Measurements from ENCODE around the gene TMC2.

Gene TMC2

GRCh38 chr20:2578475-2579192, 42.3 kb downstream of the TMC2 start:
- no peak for DNase-seq

- no peak for DNase-seq
Observed at GRCh38 chr20:2585811-2586210, 49.4 kb downstream of the TMC2 start.

- DNase-seq = no peak
Observed at GRCh38 chr20:2593756-2594155, 57.4 kb downstream of the TMC2 start.

DNA sequence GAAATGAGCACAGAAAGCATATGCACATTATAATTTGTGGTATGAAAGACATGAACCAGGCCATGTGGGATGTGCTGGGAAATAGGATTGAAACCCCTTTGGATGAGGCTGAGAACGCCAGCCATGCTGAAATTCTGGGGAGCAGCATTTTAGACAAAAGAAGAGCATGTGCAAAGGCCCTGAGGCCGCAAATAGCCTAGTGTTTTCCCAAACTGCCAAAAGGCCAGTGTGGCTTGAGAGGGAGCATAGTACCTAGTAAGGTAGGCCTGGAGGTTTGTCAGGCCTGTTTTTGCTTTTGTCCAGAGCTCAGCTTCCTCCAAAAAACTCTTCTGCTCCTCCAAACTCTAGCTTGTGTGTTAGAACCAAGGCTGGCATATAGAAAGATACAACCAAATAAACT, 58.7 kb downstream of the TMC2 start:
- DNase-seq = no peak

DNA sequence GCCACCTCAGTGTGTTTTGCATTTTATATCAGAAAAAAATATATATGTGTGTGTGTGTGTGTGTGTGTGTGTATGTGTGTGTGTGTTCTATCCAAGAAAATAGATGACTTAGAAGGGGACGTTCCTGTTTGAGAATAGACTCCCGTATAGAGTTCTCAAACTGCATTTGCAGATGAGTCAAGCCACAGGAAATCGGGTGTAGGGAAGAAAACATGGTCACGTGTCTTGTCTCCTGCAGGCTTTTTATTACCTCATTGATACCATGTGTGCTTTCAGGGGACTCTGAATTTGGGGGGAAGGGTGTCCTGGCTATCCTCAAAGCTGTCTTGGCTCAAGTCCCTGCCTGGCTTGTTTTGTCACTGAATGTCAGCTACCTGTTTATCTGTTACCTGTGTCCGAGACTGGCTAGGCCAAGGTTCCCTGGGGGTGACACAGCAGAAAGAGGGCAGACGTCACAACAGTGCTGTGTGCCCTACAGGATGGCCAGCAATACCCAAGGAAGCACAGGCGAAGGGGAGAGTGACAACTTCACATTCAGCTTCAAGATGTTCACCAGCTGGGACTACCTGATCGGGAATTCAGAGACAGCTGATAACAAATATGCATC, 60.4 kb downstream of the TMC2 start:
- DNase-seq = no peak

DNA sequence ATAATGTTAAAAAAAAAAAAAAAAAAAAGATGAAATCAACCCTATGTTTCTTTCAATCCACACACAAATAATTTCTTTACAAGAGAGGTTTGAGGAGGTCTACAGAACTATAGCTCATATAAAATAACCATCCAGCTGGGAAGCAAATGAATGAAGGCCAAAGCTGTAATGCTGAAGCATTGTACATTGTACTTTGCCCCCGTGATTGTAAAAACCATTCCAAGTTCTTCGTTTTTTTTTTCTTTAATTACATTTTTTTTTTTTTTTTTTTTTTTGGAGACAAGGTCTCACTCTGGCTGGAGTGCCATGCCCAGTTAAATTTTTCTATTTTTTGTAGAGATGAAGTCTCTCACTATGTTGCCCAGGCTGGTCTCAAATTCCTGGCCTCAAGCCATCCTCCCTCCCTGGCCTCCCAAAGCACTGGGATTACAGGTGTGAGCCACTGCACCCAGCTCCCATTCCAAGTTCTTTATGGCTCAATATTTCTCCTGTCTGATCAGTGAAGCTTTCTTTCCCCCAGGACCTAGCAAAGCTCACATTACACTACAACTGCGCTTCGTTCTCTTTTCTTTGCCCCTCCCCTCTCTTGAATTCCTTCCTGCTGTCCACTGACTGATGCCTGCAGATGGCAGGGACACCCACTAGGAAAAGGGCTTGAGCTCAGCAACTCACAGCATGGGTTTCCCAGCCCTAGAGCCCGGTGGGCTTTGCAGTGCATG, 63.1 kb downstream of the TMC2 start:
- no peak for DNase-seq

DNA sequence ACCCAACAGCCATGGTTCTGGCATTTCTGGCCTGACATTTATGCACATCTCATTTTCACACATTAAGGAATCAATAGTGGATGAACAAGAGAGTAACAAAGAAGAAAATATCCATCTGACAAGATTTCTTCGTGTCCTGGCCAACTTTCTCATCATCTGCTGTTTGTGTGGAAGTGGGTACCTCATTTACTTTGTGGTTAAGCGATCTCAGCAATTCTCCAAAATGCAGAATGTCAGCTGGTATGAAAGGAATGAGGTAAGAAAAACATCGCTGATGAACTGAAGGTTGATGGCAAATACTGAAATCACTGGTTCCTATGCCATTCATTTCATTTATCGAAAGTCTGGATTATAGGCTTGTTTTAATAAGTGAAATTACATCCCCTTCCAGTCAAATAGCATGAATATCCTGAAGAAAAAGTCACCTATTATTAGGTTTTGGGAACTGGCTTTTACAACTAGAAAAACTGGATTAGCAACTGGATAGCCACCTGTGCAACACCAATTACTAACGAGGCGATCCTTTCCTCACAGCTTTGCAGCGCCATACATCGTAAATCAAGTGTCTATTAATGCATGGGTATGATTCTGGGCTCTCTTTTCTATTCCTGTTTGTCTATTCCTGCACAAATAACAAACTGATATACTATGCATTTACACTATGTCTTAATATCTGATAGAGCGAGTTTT, 65.8 kb downstream of the TMC2 start:
- DNase-seq = no peak

GRCh38 chr20:2602746-2603145, 66.4 kb downstream of the TMC2 start:
- DNase-seq = no peak

GRCh38 chr20:2603816-2604505, 67.6 kb downstream of the TMC2 start:
- DNase-seq = no peak

DNA sequence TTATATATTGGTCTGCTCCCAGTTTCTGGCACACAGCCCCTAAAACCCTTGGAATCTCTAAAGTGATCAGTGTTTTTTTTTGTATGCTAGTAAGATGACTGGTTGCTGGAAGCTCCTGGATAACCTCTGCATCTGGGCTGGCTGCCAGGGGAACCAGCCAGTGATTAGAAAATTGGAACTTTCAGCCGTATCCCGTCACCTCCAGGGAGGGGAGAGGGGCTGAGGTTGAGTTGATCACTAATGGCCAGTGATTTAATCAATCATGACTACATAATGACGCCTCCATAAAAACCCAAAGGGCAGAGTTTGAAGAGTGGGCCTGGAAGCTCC, 68.1 kb downstream of the TMC2 start:
- DNase-seq = no peak

DNA sequence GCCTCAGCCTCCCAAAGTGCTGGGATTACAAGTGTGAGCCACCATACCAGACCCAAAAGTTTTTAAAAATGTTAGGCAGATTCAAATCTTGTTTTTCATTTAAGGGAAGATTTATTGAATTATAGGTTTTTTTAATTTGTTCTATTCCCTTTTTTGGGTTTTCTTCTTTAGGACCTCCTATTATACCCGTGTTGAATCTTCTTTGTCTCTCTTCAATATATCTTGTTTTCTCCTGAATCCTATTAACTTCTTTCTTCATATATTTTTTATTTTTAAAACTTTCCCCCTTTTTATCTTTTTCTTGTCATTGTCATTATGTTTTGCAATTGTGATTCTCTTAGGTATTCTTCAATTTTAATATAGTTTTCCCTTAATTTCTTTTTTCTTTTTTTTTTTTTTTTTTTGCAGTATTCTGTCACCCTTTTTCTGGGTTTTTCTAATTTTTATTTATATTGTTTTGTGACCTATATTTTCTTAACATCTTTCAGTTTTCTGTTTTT, 70.2 kb downstream of the TMC2 start:
- DNase-seq = no peak

DNA sequence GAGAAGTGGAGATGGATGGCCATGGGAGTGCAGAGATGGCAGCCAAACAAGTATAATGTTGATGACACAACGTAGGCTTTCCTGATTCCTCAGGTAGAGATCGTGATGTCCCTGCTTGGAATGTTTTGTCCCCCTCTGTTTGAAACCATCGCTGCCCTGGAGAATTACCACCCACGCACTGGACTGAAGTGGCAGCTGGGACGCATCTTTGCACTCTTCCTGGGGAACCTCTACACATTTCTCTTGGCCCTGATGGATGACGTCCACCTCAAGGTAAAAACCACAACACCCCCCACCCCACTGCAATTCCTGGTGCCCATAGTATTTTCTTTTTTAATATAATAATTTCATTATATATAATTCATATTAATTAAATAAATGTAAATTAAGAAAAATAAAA, 74.0 kb downstream of the TMC2 start:
- no peak for DNase-seq

DNA sequence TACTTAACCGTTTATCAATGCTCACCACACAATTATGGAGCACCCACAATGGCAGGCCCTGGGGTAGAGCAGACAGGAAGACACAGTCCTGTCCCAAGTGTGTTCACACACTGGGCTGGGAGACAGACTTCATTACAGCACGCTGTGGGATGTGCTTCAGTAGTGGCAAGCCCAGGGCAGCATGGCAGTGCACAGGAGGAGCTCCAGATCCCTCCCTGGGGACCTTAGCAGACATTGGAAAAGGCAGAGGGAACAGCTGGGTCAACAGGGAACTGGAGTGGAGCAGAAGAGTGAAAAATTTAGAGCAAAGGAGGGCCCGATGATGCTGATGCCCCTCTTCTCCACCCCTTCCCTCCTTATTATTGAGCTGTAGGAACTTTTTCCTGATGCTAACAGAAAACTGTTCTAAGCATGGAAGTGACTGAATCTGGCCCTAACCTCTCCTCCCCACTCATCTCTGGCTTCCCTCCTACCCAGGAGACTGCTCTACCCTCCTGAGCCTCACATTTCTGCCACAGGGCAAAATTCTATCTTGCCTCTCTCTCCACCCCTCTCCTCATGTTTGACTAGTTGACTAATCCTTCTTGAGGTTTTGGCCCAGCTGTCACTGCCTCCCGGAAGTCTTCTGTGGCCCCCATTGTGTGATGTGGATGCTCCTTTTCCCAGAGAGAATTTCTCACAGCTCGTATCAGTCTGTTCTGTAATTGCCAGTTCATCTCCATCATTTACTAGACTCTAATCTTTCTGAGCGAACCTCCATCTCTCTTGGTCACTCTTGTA, 74.8 kb downstream of the TMC2 start:
- DNase-seq = no peak

- no peak for DNase-seq
Observed at GRCh38 chr20:2612073-2612472, 75.7 kb downstream of the TMC2 start.

DNA sequence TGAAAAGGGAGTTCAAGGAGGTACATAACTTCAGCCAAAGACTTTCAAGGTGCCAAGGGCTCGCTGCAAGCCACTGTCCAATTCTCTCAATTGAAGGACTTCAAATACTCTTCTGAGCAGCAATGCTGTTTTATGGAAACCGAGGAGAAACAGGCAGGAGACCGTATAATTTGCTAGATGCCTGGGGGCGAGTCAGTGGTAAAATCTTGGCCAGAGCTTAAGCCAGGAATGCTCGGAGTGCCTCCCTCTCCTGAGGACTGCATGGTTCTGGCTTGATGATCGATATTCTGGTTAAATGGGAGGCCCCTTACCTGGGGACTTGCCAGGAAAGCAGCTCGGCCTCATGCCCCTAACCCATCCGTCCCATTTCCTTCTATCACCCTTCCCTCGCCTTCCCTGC, 80.3 kb downstream of the TMC2 start:
- DNase-seq = no peak

DNA sequence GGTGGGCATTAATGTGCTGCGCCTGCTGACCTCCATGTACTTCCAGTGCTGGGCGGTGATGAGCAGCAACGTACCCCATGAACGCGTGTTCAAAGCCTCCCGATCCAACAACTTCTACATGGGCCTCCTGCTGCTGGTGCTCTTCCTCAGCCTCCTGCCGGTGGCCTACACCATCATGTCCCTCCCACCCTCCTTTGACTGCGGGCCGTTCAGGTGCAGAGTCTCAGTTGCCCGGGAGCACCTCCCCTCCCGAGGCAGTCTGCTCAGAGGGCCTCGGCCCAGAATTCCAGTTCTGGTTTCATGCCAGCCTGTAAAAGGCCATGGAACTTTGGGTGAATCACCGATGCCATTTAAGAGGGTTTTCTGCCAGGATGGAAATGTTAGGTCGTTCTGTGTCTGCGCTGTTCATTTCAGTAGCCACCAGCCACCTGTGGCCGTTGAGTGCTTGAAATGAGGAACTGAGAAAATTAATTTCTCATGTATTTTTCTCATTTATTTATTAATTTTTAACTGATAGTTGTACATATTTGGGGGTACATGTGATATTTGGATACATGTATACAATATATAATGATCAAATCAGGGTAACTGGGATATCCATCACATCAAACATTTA, 80.8 kb downstream of the TMC2 start:
- no peak for DNase-seq

GRCh38 chr20:2618815-2619214, 82.4 kb downstream of the TMC2 start:
- DNase-seq = no peak

DNA sequence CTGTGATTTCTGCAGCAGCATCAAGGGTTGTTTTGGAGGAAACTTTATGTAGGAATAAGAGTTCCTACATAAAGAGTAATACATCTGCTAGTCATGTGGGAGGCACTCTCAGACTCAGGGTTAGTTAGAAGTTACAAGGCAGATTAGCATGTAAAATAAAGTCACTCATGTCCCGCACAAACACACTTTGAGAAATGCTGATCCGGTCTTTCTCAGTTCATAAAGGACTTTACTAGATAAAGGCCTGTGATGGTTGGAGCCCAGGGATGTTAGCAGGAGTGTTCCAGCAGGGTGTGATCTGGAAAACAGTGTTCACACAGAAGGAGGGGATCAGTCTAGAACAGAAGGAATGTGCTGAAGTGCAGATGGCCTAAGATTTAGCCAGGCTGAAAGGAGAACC, 83.0 kb downstream of the TMC2 start:
- no peak for DNase-seq

DNA sequence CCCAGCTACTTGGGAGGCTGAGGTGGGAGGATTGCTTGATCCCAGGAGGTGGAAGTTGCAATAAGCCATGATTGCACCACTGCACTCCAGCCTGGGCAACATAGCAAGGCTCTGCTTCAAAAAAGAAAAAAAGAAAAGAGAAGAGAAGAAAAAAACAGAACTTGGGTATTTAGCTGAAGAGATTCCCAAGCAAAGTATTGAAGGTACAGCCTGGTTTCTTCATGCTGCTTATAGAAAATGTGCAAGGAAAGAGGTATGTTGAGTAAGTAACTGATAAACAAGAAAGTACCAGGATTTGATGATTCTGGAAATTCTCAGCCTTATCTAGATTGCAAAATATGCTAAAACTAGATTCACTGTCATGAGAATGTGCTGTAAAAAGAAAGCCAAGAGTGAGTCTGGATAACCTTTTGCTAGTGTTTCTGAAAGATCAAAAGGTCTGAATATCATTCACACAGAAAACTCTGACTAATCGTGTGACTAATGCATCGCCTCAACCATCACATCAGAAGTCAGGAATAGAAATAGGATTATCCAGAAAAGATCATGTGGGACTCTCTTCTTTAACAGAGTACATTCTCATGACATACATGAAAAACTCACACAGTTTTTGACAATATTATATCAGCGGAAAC, 83.7 kb downstream of the TMC2 start:
- no peak for DNase-seq

- no peak for DNase-seq
Observed at GRCh38 chr20:2624190-2624589, 87.8 kb downstream of the TMC2 start.

GRCh38 chr20:2625062-2625461, 88.7 kb downstream of the TMC2 start:
- DNase-seq = no peak
